Breast epithelium (tissue), 4 donors: Measurements from ENCODE around the gene MDH2. TPM values are rescaled to one million over a fixed set of nuclear protein-coding genes. Genes with fewer than 3 reads are reported as not detected.
"Not testable (repeated sequence)": the region's sequence is repeated elsewhere in the genome, so short reads cannot be mapped to it uniquely, and the experiment has no call there.

Experiments used
- DNase-seq, 2 donors: peaks; one replicate each; pipeline ENCODE4 v3.0.0-alpha.2; 2019; ENCODE audit warnings: low spot score in 2 of 2
- H3K27ac ChIP-seq, 2 donors: fragments of 200-600 bp; sonication (generic) in 1 of 2; one replicate each; pipeline ENCODE4 v1.5.1; 2016 to 2019; ENCODE audit warnings: mild to moderate bottlenecking in 1 of 2
- H3K27me3 ChIP-seq, 2 donors: fragments of 200-600 bp; sonication (generic) in 1 of 2; one replicate each; pipeline versions ENCODE4 v1.5.1 to v1.6.0; 2017 to 2019; ENCODE audit warnings: control low read depth in 1 of 2, mild to moderate bottlenecking in 1 of 2
- H3K36me3 ChIP-seq: fragments of 200-600 bp; one replicate; pipeline ENCODE4 v1.5.1; 2019
- H3K4me1 ChIP-seq, 2 donors: fragments of 200-600 bp; sonication (generic); one replicate each; pipeline ENCODE4 v1.5.1; 2016 to 2019; ENCODE audit warnings: control low read depth in 1 of 2
- H3K4me3 ChIP-seq, 3 donors: fragments of 200-600 bp; sonication (generic); 1 replicate in 2 of 3; 2 replicates in 1 of 3; pipeline ENCODE4 v1.5.1; 2016 to 2019; ENCODE audit warnings: mild to moderate bottlenecking in 3 of 3, moderate library complexity in 2 of 3
- H3K9me3 ChIP-seq, 2 donors: fragments of 200-600 bp; sonication (generic) in 1 of 2; one replicate each; pipeline ENCODE4 v1.5.1; 2016 to 2019; ENCODE audit warnings: control low read depth in 1 of 2
- POLR2A ChIP-seq: fragments of 450-650 bp; IDR thresholded peaks from one replicate; pipeline ENCODE4 v1.6.1; 2016; ENCODE audit warnings: antibody characterized with exemption, mild to moderate bottlenecking, moderate library complexity
- POLR2AphosphoS5 ChIP-seq, 3 donors: sonication (generic); formaldehyde crosslinking; IDR thresholded peaks; one replicate each; pipeline ENCODE4 v1.6.1; 2017; ENCODE audit warnings: antibody characterized with exemption in 3 of 3
- intact Hi-C: fragments of 100-400 bp; cut with DNase I; formaldehyde crosslinking; loops from one replicate; pipeline ENCODE4 v1.15.1; 2023; ENCODE audit warnings: low total_unique reads
- total RNA-seq, 3 donors: library from RNA; depleted of rRNA; stranded (reverse); fragments of >200 nt; gene quantifications; one replicate each; pipeline ENCODE4 v1.1.0, GENCODE V29; 2016
- TF ChIP-seq, protein P1 (sequence below), 3 donors: fragments of 450-650 bp; IDR thresholded peaks; one replicate each; pipeline ENCODE4 v1.5.1; 2016 to 2017; ENCODE audit warnings: antibody characterized with exemption in 3 of 3, mild to moderate bottlenecking in 3 of 3, moderate library complexity in 3 of 3

Gene MDH2
- total RNA-seq, 3 donors from 2014 or later, result 52.0 to 63.3 (median 61.8) TPM

DNA sequence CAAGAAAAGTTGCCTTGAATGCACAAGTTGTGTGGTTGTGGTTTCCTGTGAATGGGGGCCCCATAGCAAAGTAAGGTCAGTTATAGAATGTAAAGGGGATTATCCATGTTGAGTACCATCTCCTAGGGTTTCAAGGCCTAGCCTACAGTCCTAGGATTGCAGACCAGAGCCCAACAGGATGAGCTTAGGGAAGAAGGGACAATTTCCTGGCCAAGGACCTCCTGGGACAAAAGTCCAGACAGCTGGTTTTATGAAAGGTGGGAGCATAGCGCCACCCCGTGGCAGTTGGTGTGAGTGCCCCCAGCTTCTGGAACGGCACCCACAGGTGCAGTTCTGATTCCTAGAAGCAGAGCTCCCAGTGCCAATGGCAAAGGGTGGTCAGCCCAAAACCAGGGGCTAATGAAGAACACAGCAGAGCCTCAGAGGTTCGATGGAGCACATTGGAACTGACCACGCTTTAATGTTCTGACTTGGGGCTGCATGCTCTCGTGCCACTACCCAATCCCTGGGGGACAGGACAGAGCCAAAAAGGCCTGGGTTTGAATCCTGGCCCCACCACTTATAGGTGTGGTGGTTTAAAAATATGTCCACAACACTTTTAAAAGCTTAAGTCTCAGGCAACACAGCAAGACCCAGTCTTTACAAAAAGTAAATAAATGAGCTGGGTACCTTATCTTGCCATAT is 27.7 kb upstream of the MDH2 start:
- DNase-seq, result peak; percentile 41 to 73
- Histone ChIP-seq H3K27me3 (no peaks in the 10 kb centered on the region), H3K9me3 (no peaks in the 10 kb centered on the region), H3K36me3 (no peaks in the 10 kb centered on the region), H3K4me1 (no peaks in the 10 kb centered on the region), H3K27ac (no peak overlapping the region), H3K4me3 (no peak overlapping the region)
- TF ChIP-seq, protein P1, sequence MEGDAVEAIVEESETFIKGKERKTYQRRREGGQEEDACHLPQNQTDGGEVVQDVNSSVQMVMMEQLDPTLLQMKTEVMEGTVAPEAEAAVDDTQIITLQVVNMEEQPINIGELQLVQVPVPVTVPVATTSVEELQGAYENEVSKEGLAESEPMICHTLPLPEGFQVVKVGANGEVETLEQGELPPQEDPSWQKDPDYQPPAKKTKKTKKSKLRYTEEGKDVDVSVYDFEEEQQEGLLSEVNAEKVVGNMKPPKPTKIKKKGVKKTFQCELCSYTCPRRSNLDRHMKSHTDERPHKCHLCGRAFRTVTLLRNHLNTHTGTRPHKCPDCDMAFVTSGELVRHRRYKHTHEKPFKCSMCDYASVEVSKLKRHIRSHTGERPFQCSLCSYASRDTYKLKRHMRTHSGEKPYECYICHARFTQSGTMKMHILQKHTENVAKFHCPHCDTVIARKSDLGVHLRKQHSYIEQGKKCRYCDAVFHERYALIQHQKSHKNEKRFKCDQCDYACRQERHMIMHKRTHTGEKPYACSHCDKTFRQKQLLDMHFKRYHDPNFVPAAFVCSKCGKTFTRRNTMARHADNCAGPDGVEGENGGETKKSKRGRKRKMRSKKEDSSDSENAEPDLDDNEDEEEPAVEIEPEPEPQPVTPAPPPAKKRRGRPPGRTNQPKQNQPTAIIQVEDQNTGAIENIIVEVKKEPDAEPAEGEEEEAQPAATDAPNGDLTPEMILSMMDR (IDR thresholded peaks at IDR 0.05), result peak; percentile 70 to 86 (median 80)
- TF ChIP-seq POLR2AphosphoS5 (IDR thresholded peaks at IDR 0.05) (peak in 1 of 3 donors; percentile 41), POLR2A (no peak)
- intact Hi-C loops, result no loop called here

- intact Hi-C loops, result no loop called here
Measured at GRCh38 chr7:76022026-76022780, 25.7 kb upstream of the MDH2 start.

GRCh38 chr7:76023002-76023401 is 24.9 kb upstream of the MDH2 start:
- Histone ChIP-seq H3K4me1 (no peaks in the 10 kb centered on the region), H3K9me3 (no peaks in the 10 kb centered on the region), H3K4me3 (no peak overlapping the region), H3K27me3 (no peaks in the 10 kb centered on the region), H3K36me3 (no peaks in the 10 kb centered on the region), H3K27ac (no peak overlapping the region)
- TF ChIP-seq POLR2AphosphoS5 (IDR thresholded peaks at IDR 0.05), result no peak
- TF ChIP-seq POLR2A, result no peak
- TF ChIP-seq, protein P1 (IDR thresholded peaks at IDR 0.05), result no peak
- intact Hi-C loops, result no loop called here
- no peak for DNase-seq

More at GRCh38 chr7:76022026-76022780, 25.7 kb upstream of the MDH2 start:
- Histone ChIP-seq H3K9me3 (no peaks in the 10 kb centered on the region), H3K27me3 (no peaks in the 10 kb centered on the region), H3K36me3 (no peaks in the 10 kb centered on the region), H3K4me1 (no peaks in the 10 kb centered on the region), H3K27ac (no peak overlapping the region), H3K4me3 (no peak overlapping the region)
- no peak for DNase-seq
- TF ChIP-seq POLR2AphosphoS5 (IDR thresholded peaks at IDR 0.05) (no peak), POLR2A (no peak)
- TF ChIP-seq, protein P1 (IDR thresholded peaks at IDR 0.05), result no peak

- not testable (repeated sequence) for H3K4me1 ChIP-seq, H3K27ac ChIP-seq, H3K27me3 ChIP-seq, H3K4me3 ChIP-seq, H3K36me3 ChIP-seq, DNase-seq, H3K9me3 ChIP-seq
- intact Hi-C loops, result loop anchor here (5.0 kb wide), 1 partner anchor 1303 kb away; no protein-coding TSS in a partner anchor
Measured at GRCh38 chr7:76029682-76030081, 18.2 kb upstream of the MDH2 start.

- Histone ChIP-seq H3K36me3 (no peaks in the 10 kb centered on the region), H3K9me3 (no peaks in the 10 kb centered on the region), H3K4me1 (no peaks in the 10 kb centered on the region), H3K4me3 (no peak overlapping the region), H3K27ac (no peak overlapping the region), H3K27me3 (no peaks in the 10 kb centered on the region)
- intact Hi-C loops, result no loop called here
- TF ChIP-seq POLR2A, result no peak
- TF ChIP-seq, protein P1 (IDR thresholded peaks at IDR 0.05), result no peak
- TF ChIP-seq POLR2AphosphoS5 (IDR thresholded peaks at IDR 0.05), result no peak
- no peak for DNase-seq
Measured at GRCh38 chr7:76031964-76032363, 15.9 kb upstream of the MDH2 start.
